Mammary epithelial cell (primary cell): ENCODE data around the gene GSTT2B.
"Not testable (repeated sequence)": the region's sequence is repeated elsewhere in the genome, so short reads cannot be mapped to it uniquely, and the experiment has no call there.

Source experiments
- CTCF ChIP-seq, 2 donors: IDR thresholded peaks in 1 of 2; conservative IDR thresholded peaks in 1 of 2; 2 replicates each; pipeline ENCODE4 v1.5.1; 2011 to 2012; ENCODE audit warnings: inconsistent platforms in 2 of 2, low read length in 2 of 2, mild to moderate bottlenecking in 2 of 2, control low read depth in 1 of 2, low read depth in 1 of 2; ENCODE audit not compliant: insufficient read depth in 1 of 2; ENCODE audit errors: extremely low read depth in 1 of 2
- EZH2 ChIP-seq: IDR thresholded peaks from 2 replicates; pipeline ENCODE4 v1.6.1; 2012; ENCODE audit warnings: low read length, inconsistent platforms, borderline replicate concordance

GRCh38 chr22:23974345-23974744, 13.3 kb upstream of the GSTT2B start, which contains the start of gene DDT:
- TF ChIP-seq CTCF (conservative IDR thresholded peaks at IDR 0.05 in 1 of 2, IDR thresholded peaks at IDR 0.05 in 1 of 2; ENCODE audit: extremely low read depth in 1 of 2, insufficient read depth in 1 of 2, low read depth in 1 of 2, low read length in 2 of 2); EZH2: not testable (repeated sequence)
